Endodermal cell (in vitro differentiated cells): Measurements from ENCODE around the gene TUBA4A. TPM values are rescaled to one million over a fixed set of nuclear protein-coding genes. Genes with fewer than 3 reads are reported as not detected.

Experiments
- DNase-seq: peaks from one replicate; pipeline ENCODE4 v3.0.0-alpha.2; 2017
- H3K27ac ChIP-seq: 2 replicates; pipeline ENCODE4 v1.5.1; 2013; ENCODE audit warnings: mild to moderate bottlenecking, low read depth, low read length, moderate library complexity
- H3K27me3 ChIP-seq: 2 replicates; pipeline ENCODE4 v1.6.1; 2013; ENCODE audit warnings: mild to moderate bottlenecking, low read length, moderate library complexity; ENCODE audit not compliant: insufficient read depth, control insufficient read depth, poor library complexity, severe bottlenecking
- H3K36me3 ChIP-seq: 2 replicates; pipeline ENCODE4 v1.7.0; 2013; ENCODE audit warnings: mild to moderate bottlenecking, low read length, moderate library complexity; ENCODE audit not compliant: control insufficient read depth, insufficient read depth
- H3K4me1 ChIP-seq: one replicate; pipeline ENCODE4 v1.7.0; 2013; ENCODE audit warnings: low read length; ENCODE audit not compliant: control insufficient read depth, insufficient read depth
- H3K4me3 ChIP-seq: 2 replicates; pipeline ENCODE4 v1.5.1; 2013; ENCODE audit warnings: mild to moderate bottlenecking, low read length, moderate library complexity
- H3K9ac ChIP-seq: 2 replicates; pipeline ENCODE4 v1.6.1; 2013; ENCODE audit warnings: mild to moderate bottlenecking, low read length, moderate library complexity; ENCODE audit not compliant: poor library complexity, severe bottlenecking; ENCODE audit errors: extremely low read depth
- H3K9me3 ChIP-seq: 2 replicates; pipeline ENCODE4 v1.6.1; 2013; ENCODE audit warnings: mild to moderate bottlenecking, low read length, moderate library complexity; ENCODE audit not compliant: control insufficient read depth
- H3K27ac Mint-ChIP-seq: 2 replicates; pipeline ENCODE4 v1.8.0; 2020; ENCODE audit warnings: mixed read lengths
- H3K27me3 Mint-ChIP-seq: 2 replicates; pipeline ENCODE4 v1.8.0; 2021; ENCODE audit warnings: mild to moderate bottlenecking, mixed read lengths; ENCODE audit not compliant: insufficient read depth
- H3K36me3 Mint-ChIP-seq: 2 replicates; pipeline ENCODE4 v1.8.0; 2020; ENCODE audit warnings: low read depth, mixed read lengths
- H3K4me1 Mint-ChIP-seq: 2 replicates; pipeline ENCODE4 v1.8.0; 2020; ENCODE audit warnings: mixed read lengths
- H3K4me3 Mint-ChIP-seq: 2 replicates; pipeline ENCODE4 v1.8.0; 2020; ENCODE audit warnings: mild to moderate bottlenecking, moderate library complexity, mixed read lengths
- H3K9me3 Mint-ChIP-seq: 2 replicates; pipeline ENCODE4 v1.8.0; 2020; ENCODE audit warnings: mild to moderate bottlenecking, mixed read lengths
- CTCF ChIP-seq: fragments of 200-600 bp; sonication (generic); conservative IDR thresholded peaks from 2 replicates; pipeline ENCODE4 v1.5.0; 2021; ENCODE audit warnings: antibody characterized with exemption, mild to moderate bottlenecking
- WGBS, 2 experiments: methylation state at CpG; one replicate each; pipeline versions ENCODE4 v1.1.5 to v1.1.7; 2013; ENCODE audit warnings: missing lambda C conversion rate in 2 of 2, mixed read lengths in 1 of 2; ENCODE audit not compliant: insufficient coverage in 1 of 2, insufficient read length in 1 of 2; 5-methylcytosine and 5-hydroxymethylcytosine counted together
- total RNA-seq, 2 donors: library from RNA; stranded (reverse); fragmentation: NEBNext Ultra II Directional in 1 of 2; extraction: Animal tissue kit (Norgen Biotek cat#: 25700) in 1 of 2; gene quantifications; 2 replicates in 1 of 2; 3 replicates in 1 of 2; pipeline ENCODE4 v1.2.1, GENCODE V29; 2021

TUBA4A gene
- total RNA-seq, 2 donors from 2014 or later, result 4.0 to 9.5 TPM

- peaks cover 56% of the 10 kb centered on the region for H3K27me3 Mint-ChIP-seq
- H3K9me3 Mint-ChIP-seq, result no peaks in the 10 kb centered on the region
- peaks cover 39% of the 10 kb centered on the region for H3K27me3 ChIP-seq
- H3K9me3 ChIP-seq, result no peaks in the 10 kb centered on the region
- no peaks in the 10 kb centered on the region for H3K4me1 ChIP-seq
- no peak overlapping the region for H3K27ac Mint-ChIP-seq
- DNase-seq, result no peak
- no peak overlapping the region for H3K4me3 Mint-ChIP-seq
- no peaks in the 10 kb centered on the region for H3K36me3 ChIP-seq
- WGBS, 2 experiments, result 91% methylated on average over 20 to 25 of the region's 25 CpGs
- H3K4me3 ChIP-seq, result no peak overlapping the region
- H3K9ac ChIP-seq, result no peak overlapping the region
- H3K4me1 Mint-ChIP-seq, result peaks cover 3% of the 10 kb centered on the region
- no peaks in the 10 kb centered on the region for H3K36me3 Mint-ChIP-seq
- no peak overlapping the region for H3K27ac ChIP-seq
- no peak for TF ChIP-seq CTCF
These were observed 43.1 kb upstream of the TUBA4A start for GRCh38 chr2:219296631-219297391.

- Histone ChIP-seq H3K4me3 (no peak overlapping the region), H3K9ac (no peak overlapping the region), H3K36me3 (no peaks in the 10 kb centered on the region), H3K9me3 (no peaks in the 10 kb centered on the region), H3K4me1 (no peaks in the 10 kb centered on the region), H3K27me3 (peaks cover 32% of the 10 kb centered on the region), H3K27ac (no peak overlapping the region)
- Mint-ChIP-seq H3K4me1 (peaks cover 3% of the 10 kb centered on the region), H3K36me3 (no peaks in the 10 kb centered on the region), H3K9me3 (no peaks in the 10 kb centered on the region), H3K27ac (no peak overlapping the region), H3K27me3 (peaks cover 54% of the 10 kb centered on the region), H3K4me3 (no peak overlapping the region)
- no peak for DNase-seq
- 89 to 100% methylated on average over 12 to 14 of the region's 14 CpGs for WGBS, 2 experiments
- TF ChIP-seq CTCF, result no peak
These were observed 42.4 kb upstream of the TUBA4A start for GRCh38 chr2:219296142-219296541.

GRCh38 chr2:219294356-219295351 is 40.9 kb upstream of the TUBA4A start:
- Histone ChIP-seq H3K36me3 (no peaks in the 10 kb centered on the region), H3K4me3 (peak overlapping the region; percentile 81), H3K27me3 (peaks cover 17% of the 10 kb centered on the region), H3K9me3 (no peaks in the 10 kb centered on the region), H3K27ac (no peak overlapping the region), H3K4me1 (no peaks in the 10 kb centered on the region), H3K9ac (peak overlapping the region; percentile 60)
- DNase-seq, result peak; percentile 97
- Mint-ChIP-seq H3K27ac (peak overlapping the region; percentile 88), H3K4me3 (peak overlapping the region; percentile 73), H3K27me3 (peaks cover 47% of the 10 kb centered on the region), H3K4me1 (peaks cover 3% of the 10 kb centered on the region), H3K9me3 (no peaks in the 10 kb centered on the region), H3K36me3 (no peaks in the 10 kb centered on the region)
- peak; percentile 100 for TF ChIP-seq CTCF
- WGBS, 2 experiments, result 9 to 11% methylated on average over 53 to 67 of the region's 67 CpGs
